Tibial nerve (tissue), 4 donors: Measurements from ENCODE around the gene CHMP1A.

Experiments used
- EP300 ChIP-seq, 2 donors: sonication (generic); formaldehyde crosslinking; IDR thresholded peaks; one replicate each; pipeline ENCODE4 v1.6.1; 2017; ENCODE audit warnings: antibody characterized with exemption in 2 of 2, mild to moderate bottlenecking in 1 of 2
- POLR2A ChIP-seq, 2 donors: fragments of 450-650 bp; IDR thresholded peaks; one replicate each; pipeline ENCODE4 v1.6.1; 2017; ENCODE audit warnings: antibody characterized with exemption in 2 of 2, mild to moderate bottlenecking in 2 of 2, moderate library complexity in 2 of 2
- TF ChIP-seq, protein P1 (sequence below), 5 experiments: fragments of 200-600 bp in 3 of 5; fragments of 450-650 bp in 2 of 5; sonication (generic) in 3 of 5; IDR thresholded peaks; one replicate each; pipeline ENCODE4 v1.5.1; 2016 to 2019; ENCODE audit warnings: antibody characterized with exemption in 5 of 5, mild to moderate bottlenecking in 3 of 5, moderate library complexity in 2 of 5

DNA sequence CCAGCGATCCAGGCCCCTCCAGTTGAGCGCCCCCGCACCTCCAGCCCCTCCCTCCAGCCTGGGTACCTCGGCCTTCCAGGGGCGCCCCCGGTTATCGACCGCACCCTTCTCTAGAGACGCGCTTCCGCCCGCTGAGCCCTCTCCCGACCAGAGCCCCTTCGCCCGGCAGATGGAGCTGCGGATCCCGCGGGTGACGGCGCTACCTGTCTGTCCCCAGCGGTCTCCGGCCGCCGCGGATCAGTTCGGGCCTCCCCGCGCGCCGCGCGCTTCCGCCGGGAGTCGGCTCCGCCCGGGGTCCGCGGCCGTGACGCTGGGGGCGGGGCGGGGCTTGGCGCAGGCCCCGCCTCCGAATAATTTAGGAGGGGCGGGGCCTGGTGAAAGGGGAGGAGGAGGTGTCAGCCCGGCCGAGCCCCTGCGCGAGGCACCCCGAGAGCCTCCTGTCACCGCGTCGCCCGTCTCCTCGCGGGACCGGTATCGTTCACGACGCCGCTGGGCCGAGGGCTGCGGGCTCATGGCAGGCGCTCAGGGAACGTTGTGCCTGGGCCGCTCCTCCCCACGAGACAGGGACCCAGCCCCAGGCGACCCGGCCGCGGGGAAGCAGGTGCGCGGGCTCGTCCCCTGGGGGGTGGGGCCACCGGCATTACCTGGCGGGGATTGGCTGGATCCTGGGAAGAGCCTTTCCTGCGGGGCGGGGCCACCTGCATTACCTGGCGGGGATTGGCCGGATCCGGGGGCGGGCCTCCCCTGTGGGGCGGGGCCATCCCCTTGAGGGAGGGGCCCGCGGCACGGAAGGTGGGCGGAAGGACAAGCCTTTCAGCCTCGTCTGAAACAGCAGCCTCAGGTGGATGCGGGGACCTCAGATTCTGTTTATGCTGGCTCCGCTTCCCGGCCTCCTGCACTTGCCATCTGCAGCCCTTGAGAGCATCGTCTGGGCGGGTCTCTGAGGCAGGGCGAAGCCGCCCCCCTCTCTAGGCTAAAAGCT, 44.2 kb upstream of the CHMP1A start, which contains the start of gene SPATA2L:
- TF ChIP-seq POLR2A (IDR thresholded peaks at IDR 0.05) (peak; percentile 77 to 96), EP300 (IDR thresholded peaks at IDR 0.05) (peak; percentile 36 to 87)
- TF ChIP-seq, protein P1, sequence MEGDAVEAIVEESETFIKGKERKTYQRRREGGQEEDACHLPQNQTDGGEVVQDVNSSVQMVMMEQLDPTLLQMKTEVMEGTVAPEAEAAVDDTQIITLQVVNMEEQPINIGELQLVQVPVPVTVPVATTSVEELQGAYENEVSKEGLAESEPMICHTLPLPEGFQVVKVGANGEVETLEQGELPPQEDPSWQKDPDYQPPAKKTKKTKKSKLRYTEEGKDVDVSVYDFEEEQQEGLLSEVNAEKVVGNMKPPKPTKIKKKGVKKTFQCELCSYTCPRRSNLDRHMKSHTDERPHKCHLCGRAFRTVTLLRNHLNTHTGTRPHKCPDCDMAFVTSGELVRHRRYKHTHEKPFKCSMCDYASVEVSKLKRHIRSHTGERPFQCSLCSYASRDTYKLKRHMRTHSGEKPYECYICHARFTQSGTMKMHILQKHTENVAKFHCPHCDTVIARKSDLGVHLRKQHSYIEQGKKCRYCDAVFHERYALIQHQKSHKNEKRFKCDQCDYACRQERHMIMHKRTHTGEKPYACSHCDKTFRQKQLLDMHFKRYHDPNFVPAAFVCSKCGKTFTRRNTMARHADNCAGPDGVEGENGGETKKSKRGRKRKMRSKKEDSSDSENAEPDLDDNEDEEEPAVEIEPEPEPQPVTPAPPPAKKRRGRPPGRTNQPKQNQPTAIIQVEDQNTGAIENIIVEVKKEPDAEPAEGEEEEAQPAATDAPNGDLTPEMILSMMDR (IDR thresholded peaks at IDR 0.05) = peak in 3 of 5 experiments; percentile 8 to 28 (median 24)
